ENCODE data around the gene PCNX2.

The PCNX2 gene

DNA sequence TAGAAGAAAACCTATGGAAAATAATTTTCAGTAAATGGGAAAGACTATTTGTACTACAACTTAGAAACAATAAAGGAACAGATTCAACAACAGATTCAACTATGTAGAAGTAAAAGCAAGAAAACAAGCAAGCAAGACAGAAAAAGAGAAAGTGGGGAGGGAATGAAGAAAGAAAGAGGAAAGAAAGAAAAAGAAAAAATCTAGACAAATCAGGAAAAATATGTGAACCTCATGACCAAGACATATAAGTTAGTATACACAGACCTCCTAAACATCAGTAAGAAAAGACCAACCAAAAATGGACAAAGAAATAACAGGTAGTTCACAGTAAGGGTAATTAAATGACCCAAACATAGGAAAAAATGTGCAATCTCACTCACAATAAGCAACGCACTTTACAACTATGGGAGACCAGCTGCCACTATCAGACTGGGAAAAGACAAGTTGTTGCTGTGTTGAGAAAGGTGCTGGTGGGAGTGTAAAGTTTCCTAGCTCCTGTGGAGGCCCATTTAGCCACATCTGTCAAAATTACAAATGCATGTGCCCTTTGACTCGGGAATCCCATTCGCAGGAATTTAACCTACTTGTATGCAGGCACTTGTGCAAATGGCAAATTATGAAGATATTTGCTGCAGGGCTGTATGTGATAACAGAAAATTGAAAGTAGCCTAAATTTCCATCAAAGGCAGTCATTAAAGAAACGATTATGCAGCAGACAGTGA, 18.1 kb upstream of the PCNX2 start:
- DNase-seq, result no peak

DNA sequence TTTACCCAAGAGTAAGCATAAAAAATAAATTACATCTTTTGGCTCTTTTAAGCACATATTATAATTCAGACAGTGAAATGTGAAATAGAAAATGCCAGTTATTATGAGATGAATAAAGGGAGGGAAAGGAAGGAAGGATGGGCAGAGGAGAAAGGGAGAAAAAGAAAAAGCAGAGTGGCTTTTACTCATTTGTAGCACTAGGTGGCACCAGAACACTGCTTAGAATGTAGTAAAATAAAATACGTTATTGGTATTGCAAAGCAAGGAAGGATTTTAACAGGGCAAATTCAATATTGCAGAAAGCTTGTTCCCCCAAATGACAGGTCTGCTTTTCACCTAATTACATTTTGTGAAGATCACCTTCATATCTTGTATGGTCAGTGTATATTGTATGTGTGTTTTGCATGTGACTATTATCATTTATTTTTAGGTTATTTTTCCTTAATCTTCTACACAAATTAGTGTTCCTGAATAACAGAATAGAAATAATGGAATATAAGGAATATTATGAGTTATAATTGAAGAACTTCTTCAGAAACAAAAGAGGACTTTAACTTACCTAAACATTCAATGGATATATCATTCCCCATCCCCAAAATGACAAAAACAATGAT, 9.1 kb upstream of the PCNX2 start:
- no peak for DNase-seq

DNA sequence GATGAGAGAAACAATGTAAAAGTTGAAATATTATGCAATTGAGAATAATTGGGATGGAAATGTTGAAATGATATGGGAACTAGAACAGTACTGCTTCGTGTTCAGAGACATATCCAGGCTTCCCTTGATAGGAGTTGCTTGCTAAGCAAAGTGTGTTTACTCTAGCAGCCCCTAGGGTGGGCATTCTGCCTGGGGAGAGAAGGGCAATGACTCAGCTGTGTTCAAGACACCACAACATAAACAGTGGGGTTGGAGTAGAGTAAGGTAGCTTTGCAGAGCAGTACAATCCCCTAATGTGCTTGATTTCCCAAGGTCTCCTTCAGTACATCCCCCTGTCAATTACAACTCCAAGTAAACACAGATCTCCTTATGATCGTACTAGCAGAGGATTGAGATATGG, 4.8 kb upstream of the PCNX2 start:
- DNase-seq, result no peak

DNA sequence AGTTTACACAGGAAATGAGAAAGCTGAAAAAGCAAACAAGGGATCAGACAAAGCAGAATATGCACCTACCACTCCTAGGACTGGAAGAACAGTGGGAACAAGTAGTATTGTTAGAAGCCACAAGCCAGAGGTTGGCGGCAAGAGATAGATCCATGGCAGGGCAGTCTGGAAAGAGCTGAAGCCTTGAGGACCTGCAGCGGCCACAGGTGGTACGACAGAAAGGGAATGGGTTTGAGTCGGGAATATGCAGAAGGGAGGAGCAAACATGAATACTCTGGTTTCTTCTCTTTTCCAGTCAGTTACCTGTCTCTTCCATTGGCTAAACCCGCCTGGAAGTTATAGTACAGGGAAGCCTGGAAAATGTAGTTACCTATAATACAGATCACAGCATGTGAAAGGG, 3.9 kb upstream of the PCNX2 start:
- no peak for DNase-seq

DNA sequence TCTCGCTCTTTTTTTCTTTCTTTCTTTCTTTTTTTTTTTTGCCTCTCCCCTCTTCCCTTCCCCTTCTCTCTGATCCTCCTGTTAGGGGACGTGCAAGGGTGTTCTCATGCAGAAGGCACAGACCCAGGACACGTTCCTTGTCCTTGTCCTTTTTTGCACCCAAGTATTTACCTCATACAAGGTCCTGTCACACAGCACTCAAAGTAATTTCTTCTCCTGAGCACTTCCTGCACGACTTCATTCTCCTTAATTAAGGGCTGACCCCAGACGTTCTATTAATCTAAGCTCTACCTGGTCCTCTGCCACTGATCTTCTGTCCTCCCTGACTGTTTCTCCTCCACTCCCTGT, 424 bp upstream of the PCNX2 start:
- no peak for DNase-seq

DNA sequence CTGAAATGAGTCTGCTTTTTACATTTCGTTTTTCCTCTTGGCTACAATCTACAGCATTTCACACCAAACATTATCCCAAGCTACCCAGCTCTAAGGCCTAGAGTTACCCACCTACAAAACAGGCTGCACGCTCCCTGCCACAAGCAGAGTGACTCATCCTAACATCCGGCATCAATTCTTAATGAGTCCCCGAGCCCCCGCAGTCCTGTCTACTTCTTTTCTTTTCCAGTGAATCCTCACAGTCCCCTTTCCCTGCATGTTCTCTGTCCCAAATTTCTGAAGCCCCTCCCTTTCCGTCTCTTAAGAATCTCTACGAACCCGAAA, 650 bp downstream of the PCNX2 start:
- DNase-seq, result peak; percentile 44

DNA sequence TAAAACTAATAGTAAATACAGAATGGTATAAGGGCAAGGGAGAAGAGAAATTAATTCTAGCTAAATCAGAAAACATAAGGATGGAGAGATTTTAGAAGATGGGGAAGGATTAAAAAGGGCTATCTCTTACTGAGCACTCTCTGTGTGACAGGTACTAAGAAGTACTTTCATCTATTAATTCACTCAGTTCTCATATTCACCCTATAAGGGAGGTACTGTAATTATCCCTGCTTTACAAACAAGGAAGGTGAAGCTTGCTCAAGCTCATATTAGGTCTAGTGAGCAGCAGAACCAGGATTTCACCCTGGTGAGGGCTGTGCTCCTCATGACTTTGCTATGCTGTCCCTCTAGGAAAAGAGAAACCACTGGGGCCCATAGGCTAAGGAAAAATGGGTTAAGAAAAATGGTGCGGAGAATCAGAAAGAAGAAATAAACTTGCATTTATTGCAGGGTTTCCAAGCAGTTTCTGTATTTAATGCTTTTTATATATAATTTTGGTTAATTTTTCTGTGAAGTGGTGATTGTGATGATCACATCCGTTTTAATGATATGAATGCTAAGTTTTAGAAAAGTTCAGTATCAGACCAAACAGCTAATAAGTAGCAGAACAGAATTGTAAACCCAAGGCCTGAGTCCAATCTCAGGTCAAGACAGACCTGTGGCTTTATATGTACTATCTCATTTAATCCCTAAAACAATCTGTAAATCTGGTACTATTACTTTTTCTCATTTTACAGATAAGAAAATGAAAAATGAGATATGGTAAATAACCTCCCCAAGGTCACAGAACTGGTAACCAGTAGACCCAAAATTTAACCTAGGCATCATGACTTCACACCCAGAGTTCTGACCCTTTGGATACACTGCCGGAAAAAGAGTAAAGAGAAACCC, 1.7 kb downstream of the PCNX2 start:
- no peak for DNase-seq

DNA sequence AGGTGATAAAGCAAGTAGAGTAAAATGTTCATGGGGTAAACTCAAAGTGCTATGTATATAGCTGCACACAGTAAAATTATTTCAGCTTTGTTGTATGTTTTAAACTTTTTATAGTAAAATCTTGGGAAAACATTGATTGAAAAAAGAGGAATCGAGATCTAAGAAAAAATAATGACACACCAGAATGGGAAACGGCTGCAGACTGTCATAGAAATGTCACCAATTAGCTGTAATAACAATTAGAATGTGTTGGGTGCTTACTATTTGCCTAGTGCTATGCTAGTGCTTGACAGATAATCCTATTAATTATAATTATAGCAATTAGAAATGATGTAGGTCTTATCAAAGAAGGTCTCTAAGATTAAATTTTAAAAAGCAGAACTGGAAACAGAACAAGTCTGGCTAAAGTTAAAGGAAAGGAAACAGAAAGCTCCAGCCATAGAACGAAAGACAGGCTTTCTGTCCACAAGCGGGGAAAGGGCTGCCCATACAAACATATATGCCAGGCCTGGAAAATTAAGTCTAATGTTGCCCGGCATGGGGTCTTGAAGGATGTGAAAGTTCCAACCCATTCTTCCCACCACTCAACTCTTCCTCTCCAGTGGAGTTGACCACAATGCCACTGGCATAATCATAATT, 5.0 kb downstream of the PCNX2 start:
- DNase-seq, result no peak

DNA sequence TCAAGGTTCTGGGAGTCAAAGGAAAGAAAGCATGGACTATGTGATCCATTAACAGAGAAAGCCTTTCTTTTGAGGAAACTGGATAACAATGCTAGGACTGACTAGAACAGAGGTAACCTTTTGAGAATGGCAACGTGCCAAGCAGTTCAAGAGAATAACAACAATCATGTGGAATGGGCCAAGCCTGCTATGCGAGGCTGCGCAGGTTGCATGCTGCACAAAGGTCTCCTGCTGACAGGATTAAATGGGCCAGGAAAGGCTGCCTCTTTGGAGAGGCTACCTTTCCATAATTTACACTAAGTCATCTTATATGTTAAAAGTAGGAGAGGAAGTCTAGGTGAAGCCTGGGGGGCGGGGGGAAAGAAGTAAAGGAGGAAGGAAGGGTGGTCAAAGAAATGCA, 5.8 kb downstream of the PCNX2 start:
- no peak for DNase-seq

DNA sequence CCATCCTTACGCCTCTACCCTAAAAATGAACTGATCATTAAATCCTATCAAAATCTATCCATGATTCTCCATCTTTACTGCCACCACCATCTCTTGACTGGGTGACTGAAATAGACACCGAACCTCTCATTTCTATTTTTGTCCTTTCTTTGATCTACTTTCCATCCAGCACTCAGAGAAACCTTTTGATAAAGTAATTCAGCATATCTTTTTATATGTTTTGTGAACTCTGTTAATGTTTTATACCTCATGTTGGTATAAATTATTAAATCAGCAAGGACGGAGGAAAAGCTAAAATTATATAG, 13.0 kb downstream of the PCNX2 start:
- DNase-seq, result no peak

DNA sequence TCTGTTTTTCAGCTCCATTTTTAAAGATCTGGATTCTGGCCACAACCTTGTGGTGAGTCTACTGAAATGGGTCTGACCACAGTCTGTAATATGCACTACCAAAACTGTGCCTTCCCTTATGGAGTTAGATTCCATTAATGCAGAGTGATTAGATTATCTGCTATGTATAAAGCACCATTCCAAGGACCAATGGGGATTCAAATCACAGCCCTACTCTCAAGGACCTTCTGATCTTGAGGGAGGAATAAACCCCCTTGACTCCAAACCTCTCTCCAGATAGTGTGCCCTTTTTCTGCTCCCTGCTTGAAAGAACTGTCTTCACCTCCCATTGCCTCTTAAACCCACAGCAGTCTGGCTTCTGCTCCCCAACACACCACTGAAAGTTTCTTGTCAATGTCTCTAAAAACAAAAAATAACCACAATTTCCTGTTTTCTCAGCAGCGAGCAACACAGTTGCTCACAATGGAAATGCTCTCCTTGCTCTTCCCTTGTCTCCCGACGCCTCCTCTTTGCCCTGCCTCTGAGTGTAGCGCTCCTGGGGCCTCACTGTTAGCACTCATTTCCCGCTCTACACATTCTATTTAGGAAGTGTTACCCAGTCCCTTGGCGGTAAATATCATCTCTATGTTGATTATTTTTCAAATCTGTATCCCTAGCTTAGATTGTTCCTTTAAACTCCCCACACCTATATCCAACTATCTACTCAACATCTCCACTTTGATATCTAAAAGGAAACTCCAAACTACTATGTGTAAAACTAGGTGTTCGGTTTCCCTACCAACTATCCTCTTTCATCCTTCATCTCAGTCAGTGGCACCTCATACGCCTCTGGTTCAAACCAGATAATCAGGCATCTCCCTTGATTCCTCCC, 13.6 kb downstream of the PCNX2 start:
- peak; percentile 32 for DNase-seq

DNA sequence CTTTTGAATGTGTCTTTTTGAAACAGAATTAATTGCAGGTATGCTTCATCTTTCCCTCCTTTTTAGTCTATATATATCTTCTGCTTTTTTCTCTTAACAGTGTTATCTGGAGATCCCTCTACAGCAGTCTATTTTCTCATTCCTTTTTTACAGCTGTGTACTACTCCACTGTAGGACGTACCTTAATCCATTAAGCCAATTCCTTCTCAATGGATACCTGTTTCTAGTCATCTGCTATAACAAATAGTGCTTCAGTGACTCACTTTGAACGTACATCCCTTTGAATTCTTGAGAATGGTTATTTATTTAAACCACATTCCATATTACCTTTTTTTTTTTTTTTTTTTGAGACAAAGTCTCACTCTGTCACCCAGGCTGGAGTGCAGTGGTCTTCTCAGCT, 15.6 kb downstream of the PCNX2 start:
- no peak for DNase-seq

DNA sequence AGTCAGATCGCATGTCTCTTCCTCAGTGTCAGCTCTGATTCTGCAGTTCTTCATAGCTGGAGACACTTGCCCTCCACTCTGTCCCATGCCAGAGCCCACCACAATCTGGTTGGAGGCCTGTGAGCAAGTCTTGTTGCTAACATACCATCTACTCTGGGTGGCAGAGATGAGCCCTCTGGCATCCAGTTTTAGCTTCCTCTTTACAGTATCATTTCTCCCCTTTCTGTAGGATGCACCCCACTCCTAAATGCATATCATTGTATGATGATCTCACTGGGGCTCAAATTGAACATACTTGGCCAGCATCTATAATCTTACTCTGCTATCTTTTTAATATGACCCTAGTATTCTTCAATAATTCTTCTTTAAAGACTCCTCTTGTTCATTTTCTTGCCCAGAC, 16.9 kb downstream of the PCNX2 start:
- DNase-seq, result no peak

DNA sequence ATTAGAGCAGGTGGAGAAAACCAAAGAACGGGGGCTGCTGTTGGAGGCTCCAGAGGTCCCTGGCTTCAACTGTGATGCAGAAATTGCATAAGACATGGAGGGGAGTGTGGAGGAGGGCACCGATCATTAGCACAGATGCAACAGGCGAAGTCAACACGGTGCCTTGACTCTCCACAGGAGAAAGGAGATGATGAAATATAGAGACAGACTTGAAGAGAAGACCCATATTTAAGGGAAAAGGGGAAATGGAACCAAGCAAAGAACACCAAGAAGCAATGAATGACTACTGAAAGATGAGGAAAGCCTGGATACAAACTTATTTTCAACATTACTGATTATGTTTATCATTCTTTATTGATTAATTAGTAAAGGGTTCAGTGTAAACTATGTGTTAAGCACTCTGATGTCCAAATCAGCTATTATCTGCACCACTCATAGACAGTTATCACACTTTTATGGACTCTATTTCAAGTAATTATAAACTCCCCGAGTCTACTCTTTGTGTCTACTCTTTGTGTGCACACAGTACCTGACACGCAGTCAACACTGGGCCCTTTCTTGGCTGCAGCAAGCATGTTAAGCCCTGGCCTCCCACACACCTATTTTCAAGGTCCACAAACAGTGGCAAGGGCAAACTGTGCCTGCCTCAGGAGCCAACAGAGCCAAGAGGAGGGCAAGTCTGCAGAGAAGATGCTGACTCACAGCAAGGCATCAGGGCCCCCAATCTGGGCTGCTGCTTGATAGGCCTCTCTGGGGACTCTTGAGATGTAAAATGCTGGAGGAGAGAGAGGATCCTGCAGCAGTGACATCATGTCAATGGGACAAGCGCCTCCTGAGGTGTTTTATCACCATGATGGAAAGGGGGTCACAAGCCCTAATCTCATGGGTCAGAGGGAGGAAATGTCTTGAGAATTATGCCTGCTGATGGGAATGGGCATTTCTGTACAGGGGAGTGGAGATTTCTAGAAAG, 17.6 kb downstream of the PCNX2 start:
- no peak for DNase-seq

DNA sequence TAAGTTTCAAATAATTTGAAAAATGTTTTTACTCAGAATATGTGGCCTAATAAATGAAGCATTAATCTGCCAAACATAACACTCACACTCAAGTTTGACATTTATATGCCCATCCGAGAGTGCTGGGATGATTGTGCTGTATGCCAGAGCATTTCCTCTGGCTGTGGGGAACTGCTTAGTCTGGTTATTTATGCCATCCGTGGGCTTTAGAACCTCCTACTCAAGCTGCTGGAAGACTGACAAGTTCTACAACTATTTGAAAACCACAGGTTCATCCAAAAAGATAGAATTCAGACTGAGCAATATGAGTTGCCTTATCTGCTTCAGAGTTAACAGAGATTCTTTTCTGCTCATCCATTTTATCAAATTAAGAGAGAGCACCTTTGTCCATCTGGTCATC, 25.9 kb downstream of the PCNX2 start:
- DNase-seq, result no peak

DNA sequence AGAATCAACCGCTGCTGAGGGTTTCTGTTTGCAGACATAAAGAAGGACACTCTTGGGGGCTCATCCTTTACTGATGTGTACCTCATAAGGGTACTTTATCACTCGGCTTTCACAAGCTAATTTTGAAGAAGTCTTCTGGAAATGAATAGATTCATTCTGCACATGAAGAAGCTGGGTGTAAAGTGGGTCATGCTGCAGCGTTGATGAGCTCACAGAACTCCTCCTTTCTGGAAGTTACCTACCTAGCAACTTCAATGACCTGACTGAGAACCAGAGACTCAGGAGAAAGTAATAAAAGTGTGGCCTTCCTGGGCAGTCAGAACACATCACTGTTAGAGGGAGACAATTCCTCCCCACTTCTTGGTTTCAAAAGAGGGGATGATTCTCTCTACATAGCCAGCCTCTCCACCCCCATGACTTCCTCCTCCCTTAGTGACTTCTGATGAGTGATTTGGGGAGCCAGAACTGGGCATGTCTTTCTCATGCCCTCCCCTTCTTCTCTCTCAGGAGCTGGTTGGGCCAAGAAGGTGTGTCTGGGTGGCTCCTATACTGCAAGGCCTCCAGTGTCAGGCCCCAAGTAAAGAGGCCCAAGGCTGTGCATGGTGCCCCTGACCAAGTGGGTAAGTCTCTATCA, 27.0 kb downstream of the PCNX2 start:
- no peak for DNase-seq

DNA sequence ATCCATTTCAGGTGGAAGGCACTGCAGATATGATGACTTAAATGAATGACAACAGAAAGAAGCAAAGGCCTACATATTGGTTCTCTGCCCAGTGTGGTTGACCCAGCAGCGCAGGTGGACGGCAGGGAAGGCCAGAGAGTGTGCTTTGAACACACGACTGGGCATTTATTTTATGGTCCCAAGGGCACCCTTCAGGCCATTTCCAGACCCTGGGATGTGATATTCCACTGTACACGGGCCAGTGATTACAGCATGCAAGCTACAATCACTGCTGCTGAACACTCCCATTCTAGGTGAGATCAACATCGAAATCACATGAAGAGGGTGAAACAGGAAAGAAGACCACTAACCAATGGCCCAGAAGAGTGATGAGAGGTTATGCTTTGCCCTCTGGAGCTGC, 33.8 kb downstream of the PCNX2 start:
- no peak for DNase-seq

DNA sequence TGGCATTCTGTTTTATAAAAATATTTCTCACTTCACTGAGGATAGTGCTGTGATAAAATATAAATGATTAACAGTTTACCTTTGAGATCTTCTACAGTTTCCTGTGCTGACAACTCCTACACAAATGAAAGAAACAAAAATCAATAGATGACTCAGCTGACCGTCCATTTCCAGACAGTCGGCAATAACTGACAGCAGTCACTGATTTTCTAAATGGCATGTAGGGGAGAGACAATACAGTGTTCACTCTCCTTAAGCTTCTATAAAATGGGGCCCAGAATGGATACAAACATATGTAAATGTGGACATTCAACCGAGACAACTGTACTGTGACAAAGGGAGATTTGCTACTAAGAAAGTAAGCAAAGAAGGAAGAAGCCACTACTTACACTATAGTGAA, 34.3 kb downstream of the PCNX2 start:
- no peak for DNase-seq

DNA sequence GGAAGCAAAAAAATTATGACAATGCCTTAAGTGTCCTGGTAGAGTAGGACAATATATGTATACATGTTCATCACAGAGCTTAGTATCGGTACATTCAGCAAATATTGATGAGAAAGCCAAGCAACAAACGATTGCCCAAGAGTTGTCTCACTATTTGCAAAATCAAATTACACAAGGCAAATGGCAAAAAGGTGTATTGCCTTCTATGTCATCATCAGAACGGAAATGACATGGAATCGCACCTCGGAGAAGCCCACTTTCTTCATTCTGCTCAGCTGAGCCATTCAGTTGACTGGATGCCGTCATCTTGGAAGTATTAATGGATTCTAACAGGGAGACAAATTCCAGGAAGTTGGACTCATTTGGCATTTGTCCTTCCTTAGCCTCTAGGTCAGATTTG, 37.7 kb downstream of the PCNX2 start:
- no peak for DNase-seq

DNA sequence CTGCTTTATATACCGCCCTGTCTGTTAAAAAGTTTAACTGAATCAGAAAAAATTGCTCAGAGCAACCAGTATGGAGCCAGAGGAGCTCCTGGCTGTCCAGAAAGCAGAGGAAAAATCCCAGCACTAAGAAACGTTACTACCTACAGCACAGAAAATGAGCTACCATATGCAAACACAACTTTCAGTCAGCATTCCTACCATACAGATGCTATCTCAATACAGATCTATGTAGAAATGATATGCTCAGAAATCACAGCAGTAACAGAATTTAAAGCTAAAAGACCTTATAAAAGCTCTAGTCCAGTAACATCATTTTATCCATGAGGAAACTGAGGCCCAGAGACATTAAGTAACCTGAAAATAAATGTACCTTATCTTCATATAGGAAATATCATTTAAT, 38.7 kb downstream of the PCNX2 start:
- DNase-seq, result no peak

DNA sequence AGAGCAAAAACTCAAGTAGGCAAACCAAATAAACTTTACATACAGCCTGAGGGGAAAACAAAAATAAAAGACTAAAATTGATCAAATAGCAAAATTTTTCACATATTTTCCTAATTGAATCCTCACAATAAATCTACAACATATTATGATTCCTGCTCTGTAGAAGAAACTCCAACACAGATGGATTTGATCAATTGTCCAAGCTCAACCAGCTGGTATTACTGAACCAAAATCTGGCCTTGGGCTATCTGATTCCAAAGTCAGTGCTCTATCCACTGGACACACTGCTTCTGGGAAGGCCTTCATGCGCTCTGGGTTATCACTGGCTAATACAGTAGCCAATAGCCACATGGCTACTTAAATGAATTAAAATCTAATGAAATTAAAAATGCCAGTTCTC, 39.3 kb downstream of the PCNX2 start:
- no peak for DNase-seq
